Measurements from ENCODE around the gene RFLNA.
A peak's percentile ranks its signal among the peaks of the same experiment; 100 is the strongest.

The RFLNA gene

GRCh38 chr12:124336742-124337520 lies 42.0 kb downstream of the RFLNA start:
- no peak for DNase-seq (ENCODE audit: low spot score)

GRCh38 chr12:124337622-124338021 lies 42.7 kb downstream of the RFLNA start:
- no peak for DNase-seq (ENCODE audit: low spot score)

GRCh38 chr12:124338448-124338847 lies 43.6 kb downstream of the RFLNA start:
- no peak for DNase-seq (ENCODE audit: low spot score)

GRCh38 chr12:124338876-124339603 lies 44.1 kb downstream of the RFLNA start:
- DNase-seq (ENCODE audit: low spot score): no peak

GRCh38 chr12:124340080-124340900 lies 45.4 kb downstream of the RFLNA start:
- DNase-seq (ENCODE audit: low spot score): no peak

- no peak for DNase-seq (ENCODE audit: low spot score)
Observed at GRCh38 chr12:124341645-124342069, 46.8 kb downstream of the RFLNA start.

GRCh38 chr12:124344022-124344421 lies 49.1 kb downstream of the RFLNA start:
- DNase-seq (ENCODE audit: low spot score): no peak

- DNase-seq (ENCODE audit: low spot score): no peak
Observed at GRCh38 chr12:124344526-124344925, 49.6 kb downstream of the RFLNA start.

- no peak for DNase-seq (ENCODE audit: low spot score)
Observed at GRCh38 chr12:124345795-124346194, 50.9 kb downstream of the RFLNA start.

GRCh38 chr12:124346425-124347168 lies 51.7 kb downstream of the RFLNA start:
- no peak for DNase-seq (ENCODE audit: low spot score)

- no peak for DNase-seq (ENCODE audit: low spot score)
Observed at GRCh38 chr12:124347335-124347734, 52.4 kb downstream of the RFLNA start.

- DNase-seq (ENCODE audit: low spot score): peak; percentile 5
Observed at GRCh38 chr12:124347805-124348658, 53.1 kb downstream of the RFLNA start.

GRCh38 chr12:124348659-124349380 lies 53.9 kb downstream of the RFLNA start:
- DNase-seq (ENCODE audit: low spot score): no peak

- no peak for DNase-seq (ENCODE audit: low spot score)
Observed at GRCh38 chr12:124350491-124350890, 55.6 kb downstream of the RFLNA start.

GRCh38 chr12:124351422-124351821 lies 56.5 kb downstream of the RFLNA start:
- no peak for DNase-seq (ENCODE audit: low spot score)

- no peak for DNase-seq (ENCODE audit: low spot score)
Observed at GRCh38 chr12:124352257-124352656, 57.4 kb downstream of the RFLNA start.

GRCh38 chr12:124352839-124353238 lies 57.9 kb downstream of the RFLNA start:
- no peak for DNase-seq (ENCODE audit: low spot score)

GRCh38 chr12:124354400-124354799 lies 59.5 kb downstream of the RFLNA start:
- no peak for DNase-seq (ENCODE audit: low spot score)

GRCh38 chr12:124356221-124356620 lies 61.3 kb downstream of the RFLNA start:
- DNase-seq (ENCODE audit: low spot score): no peak

GRCh38 chr12:124357616-124358015 lies 62.7 kb downstream of the RFLNA start:
- no peak for DNase-seq (ENCODE audit: low spot score)

All from CD4-positive, alpha-beta T cell treated with Interleukin-15 for 4 hours (primary cell).